ENCODE results near the gene MFAP4.

- TF ChIP-seq, protein P1, sequence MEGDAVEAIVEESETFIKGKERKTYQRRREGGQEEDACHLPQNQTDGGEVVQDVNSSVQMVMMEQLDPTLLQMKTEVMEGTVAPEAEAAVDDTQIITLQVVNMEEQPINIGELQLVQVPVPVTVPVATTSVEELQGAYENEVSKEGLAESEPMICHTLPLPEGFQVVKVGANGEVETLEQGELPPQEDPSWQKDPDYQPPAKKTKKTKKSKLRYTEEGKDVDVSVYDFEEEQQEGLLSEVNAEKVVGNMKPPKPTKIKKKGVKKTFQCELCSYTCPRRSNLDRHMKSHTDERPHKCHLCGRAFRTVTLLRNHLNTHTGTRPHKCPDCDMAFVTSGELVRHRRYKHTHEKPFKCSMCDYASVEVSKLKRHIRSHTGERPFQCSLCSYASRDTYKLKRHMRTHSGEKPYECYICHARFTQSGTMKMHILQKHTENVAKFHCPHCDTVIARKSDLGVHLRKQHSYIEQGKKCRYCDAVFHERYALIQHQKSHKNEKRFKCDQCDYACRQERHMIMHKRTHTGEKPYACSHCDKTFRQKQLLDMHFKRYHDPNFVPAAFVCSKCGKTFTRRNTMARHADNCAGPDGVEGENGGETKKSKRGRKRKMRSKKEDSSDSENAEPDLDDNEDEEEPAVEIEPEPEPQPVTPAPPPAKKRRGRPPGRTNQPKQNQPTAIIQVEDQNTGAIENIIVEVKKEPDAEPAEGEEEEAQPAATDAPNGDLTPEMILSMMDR (IDR thresholded peaks at IDR 0.05; ENCODE audit: low read depth, low read length) = no peak
- no peak for TF ChIP-seq EZH2phosphoT487 (IDR thresholded peaks at IDR 0.05; ENCODE audit: low read depth)
Observed at GRCh38 chr17:19372866-19373504, 14.0 kb downstream of the MFAP4 start.
